ENCODE data around the gene C6orf89. TPM values are rescaled to one million over a fixed set of nuclear protein-coding genes. Genes with fewer than 3 reads are reported as not detected.
"Not testable (repeated sequence)": the region's sequence is repeated elsewhere in the genome, so short reads cannot be mapped to it uniquely, and the experiment has no call there.

Gene C6orf89
- total RNA-seq, 1 experiment from 2014 or later, result 11.8 TPM

DNA sequence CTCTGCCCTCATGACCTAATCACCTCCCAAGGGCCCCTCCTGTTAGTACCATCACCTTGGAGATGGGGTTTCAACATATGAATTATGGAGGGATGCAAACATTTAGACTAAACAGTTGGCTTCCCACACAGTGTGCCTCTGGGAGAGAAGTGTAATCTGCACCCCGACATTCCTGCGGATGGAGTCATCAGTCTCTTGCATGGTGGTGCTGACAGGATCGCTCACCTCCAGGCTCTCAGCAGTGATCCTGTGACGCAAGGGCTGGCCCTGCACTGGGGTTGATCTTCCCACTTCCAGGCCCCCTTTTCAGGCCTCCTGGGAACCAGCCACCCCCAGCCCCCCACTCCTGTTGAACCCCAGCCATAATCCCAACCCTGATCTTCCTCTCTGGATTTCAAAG lies 52.8 kb downstream of the C6orf89 start:
- Histone ChIP-seq H4K8ac (replicated peaks; ENCODE audit: insufficient read length, low read depth, low read length) (no peak overlapping the region), H2BK15ac (ENCODE audit: low read depth, low read length) (no peak overlapping the region), H3K4ac (ENCODE audit: low read depth, low read length) (no peak overlapping the region), H3K79me2 (ENCODE audit: insufficient read depth, low read length) (no peaks in the 10 kb centered on the region), H3K9ac (ENCODE audit: extremely low read depth, insufficient read length, low read length) (no peak overlapping the region), H2BK12ac (ENCODE audit: insufficient read length, low read depth, low read length) (no peak overlapping the region), H4K20me1 (ENCODE audit: control insufficient read depth, insufficient read depth, insufficient read length) (no peaks in the 10 kb centered on the region), H3K18ac (ENCODE audit: insufficient read length, low read depth, low read length) (no peak overlapping the region), H2BK20ac (ENCODE audit: low read depth, low read length, poor library complexity, severe bottlenecking) (no peak overlapping the region), H3K56ac (ENCODE audit: insufficient read length, low read depth, low read length) (no peak overlapping the region), H3K27me3 (ENCODE audit: insufficient read depth, low read length) (no peaks in the 10 kb centered on the region), H3K23ac (ENCODE audit: insufficient read length, low read depth, low read length) (no peak overlapping the region), H3K27ac (ENCODE audit: insufficient read length, low read depth, low read length) (no peak overlapping the region), H3K4me2 (ENCODE audit: insufficient read depth, insufficient read length, low read length) (no peak overlapping the region), H4K5ac (ENCODE audit: insufficient read length, low read depth, low read length) (no peak overlapping the region), H2BK5ac (ENCODE audit: insufficient read length, low read length) (no peak overlapping the region), H3K23me2 (ENCODE audit: insufficient read length, low read depth, low read length, poor library complexity, severe bottlenecking) (no peaks in the 10 kb centered on the region), H3K79me1 (ENCODE audit: insufficient read depth, low read depth, low read length, poor library complexity, severe bottlenecking) (no peaks in the 10 kb centered on the region), H2AK5ac (ENCODE audit: insufficient read length, low read length) (no peak overlapping the region), H3K9me3 (ENCODE audit: control insufficient read depth, low read depth, low read length) (no peaks in the 10 kb centered on the region), H2BK120ac (ENCODE audit: low read depth, low read length, poor library complexity, severe bottlenecking) (no peak overlapping the region), H4K91ac (ENCODE audit: insufficient read length, low read depth, low read length) (no peak overlapping the region), H3T11ph (ENCODE audit: low read length) (no peak overlapping the region), H3K4me1 (ENCODE audit: insufficient read depth, low read length) (no peaks in the 10 kb centered on the region), H2AFZ (ENCODE audit: low read length) (no peak overlapping the region), H3K14ac (ENCODE audit: insufficient read depth, low read length) (no peak overlapping the region)
- WGBS (ENCODE audit: extremely low coverage, insufficient read length, low lambda C conversion rate), result no CpG with 5 or more reads among the region's 4 CpGs
- Mint-ChIP-seq H3K36me3 (ENCODE audit: insufficient read depth in 1 of 3, low read depth in 3 of 3) (peaks cover 1 to 11% (median 3%) of the 10 kb centered on the region in 3 experiments; a peak in 3 of 7 replicates), H3K9me3 (peaks cover 12 to 17% of the 10 kb centered on the region in 2 experiments; a peak in 3 of 5 replicates), H3K27ac (no peak overlapping the region), H3K4me3 (no peak overlapping the region), H3K27me3 (ENCODE audit: low read depth) (peaks cover 6% of the 10 kb centered on the region), H3K4me1 (no peaks in the 10 kb centered on the region)
- TF ChIP-seq, protein P1, sequence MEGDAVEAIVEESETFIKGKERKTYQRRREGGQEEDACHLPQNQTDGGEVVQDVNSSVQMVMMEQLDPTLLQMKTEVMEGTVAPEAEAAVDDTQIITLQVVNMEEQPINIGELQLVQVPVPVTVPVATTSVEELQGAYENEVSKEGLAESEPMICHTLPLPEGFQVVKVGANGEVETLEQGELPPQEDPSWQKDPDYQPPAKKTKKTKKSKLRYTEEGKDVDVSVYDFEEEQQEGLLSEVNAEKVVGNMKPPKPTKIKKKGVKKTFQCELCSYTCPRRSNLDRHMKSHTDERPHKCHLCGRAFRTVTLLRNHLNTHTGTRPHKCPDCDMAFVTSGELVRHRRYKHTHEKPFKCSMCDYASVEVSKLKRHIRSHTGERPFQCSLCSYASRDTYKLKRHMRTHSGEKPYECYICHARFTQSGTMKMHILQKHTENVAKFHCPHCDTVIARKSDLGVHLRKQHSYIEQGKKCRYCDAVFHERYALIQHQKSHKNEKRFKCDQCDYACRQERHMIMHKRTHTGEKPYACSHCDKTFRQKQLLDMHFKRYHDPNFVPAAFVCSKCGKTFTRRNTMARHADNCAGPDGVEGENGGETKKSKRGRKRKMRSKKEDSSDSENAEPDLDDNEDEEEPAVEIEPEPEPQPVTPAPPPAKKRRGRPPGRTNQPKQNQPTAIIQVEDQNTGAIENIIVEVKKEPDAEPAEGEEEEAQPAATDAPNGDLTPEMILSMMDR (conservative IDR thresholded peaks at IDR 0.05), result no peak
- no peak for DNase-seq

DNA sequence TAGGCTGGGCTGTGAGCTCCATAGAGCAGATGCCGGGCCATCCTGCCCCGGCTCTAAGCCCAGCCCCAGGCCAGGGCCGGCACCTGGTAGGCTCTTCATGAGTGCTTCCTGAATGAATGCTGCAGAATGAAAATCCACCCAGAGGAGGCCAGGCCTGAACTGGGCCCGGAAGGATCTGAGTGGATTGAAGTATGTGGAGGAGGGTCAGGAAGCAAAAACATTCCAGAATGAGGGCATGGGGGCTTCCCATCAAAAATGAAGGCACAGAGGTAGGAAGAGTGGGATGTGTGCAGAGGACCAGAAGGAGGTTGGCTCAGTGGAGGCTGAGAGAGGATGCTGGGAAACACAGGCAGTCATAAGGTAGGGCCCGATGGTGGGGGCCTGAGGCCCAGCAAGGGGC lies 53.3 kb downstream of the C6orf89 start:
- H3K36me3 Mint-ChIP-seq (ENCODE audit: insufficient read depth in 1 of 3, low read depth in 3 of 3), result peaks cover 1 to 11% (median 3%) of the 10 kb centered on the region in 3 experiments; a peak in 3 of 7 replicates
- not testable (repeated sequence) for H3K27me3 Mint-ChIP-seq (ENCODE audit: low read depth); H3K4me3 Mint-ChIP-seq; H4K91ac ChIP-seq (ENCODE audit: insufficient read length, low read depth, low read length); H4K8ac ChIP-seq (replicated peaks; ENCODE audit: insufficient read length, low read depth, low read length); H3K79me1 ChIP-seq (ENCODE audit: insufficient read depth, low read depth, low read length, poor library complexity, severe bottlenecking); H3K27ac ChIP-seq (ENCODE audit: insufficient read length, low read depth, low read length); H2BK20ac ChIP-seq (ENCODE audit: low read depth, low read length, poor library complexity, severe bottlenecking); H3K14ac ChIP-seq (ENCODE audit: insufficient read depth, low read length); H4K5ac ChIP-seq (ENCODE audit: insufficient read length, low read depth, low read length); H4K20me1 ChIP-seq (ENCODE audit: control insufficient read depth, insufficient read depth, insufficient read length); H3K4me1 Mint-ChIP-seq; H3K4ac ChIP-seq (ENCODE audit: low read depth, low read length); H3K4me2 ChIP-seq (ENCODE audit: insufficient read depth, insufficient read length, low read length); H3K9me3 ChIP-seq (ENCODE audit: control insufficient read depth, low read depth, low read length); H3K18ac ChIP-seq (ENCODE audit: insufficient read length, low read depth, low read length); H3K27ac Mint-ChIP-seq; H3K4me1 ChIP-seq (ENCODE audit: insufficient read depth, low read length); H3K56ac ChIP-seq (ENCODE audit: insufficient read length, low read depth, low read length); H2AK5ac ChIP-seq (ENCODE audit: insufficient read length, low read length); H3K9ac ChIP-seq (ENCODE audit: extremely low read depth, insufficient read length, low read length); H3K79me2 ChIP-seq (ENCODE audit: insufficient read depth, low read length); H3K23ac ChIP-seq (ENCODE audit: insufficient read length, low read depth, low read length); H3K23me2 ChIP-seq (ENCODE audit: insufficient read length, low read depth, low read length, poor library complexity, severe bottlenecking); H2BK15ac ChIP-seq (ENCODE audit: low read depth, low read length); H2AFZ ChIP-seq (ENCODE audit: low read length); H3K27me3 ChIP-seq (ENCODE audit: insufficient read depth, low read length); H2BK120ac ChIP-seq (ENCODE audit: low read depth, low read length, poor library complexity, severe bottlenecking); H3T11ph ChIP-seq (ENCODE audit: low read length); H2BK12ac ChIP-seq (ENCODE audit: insufficient read length, low read depth, low read length); H2BK5ac ChIP-seq (ENCODE audit: insufficient read length, low read length); DNase-seq
- WGBS (ENCODE audit: extremely low coverage, insufficient read length, low lambda C conversion rate), result no CpG with 5 or more reads among the region's 5 CpGs
- H3K9me3 Mint-ChIP-seq, result peaks cover 12 to 17% of the 10 kb centered on the region in 2 experiments; a peak in 3 of 5 replicates

Measured in H9 (cell line).